SHP77 (cell line): Measurements from ENCODE around the gene ASXL1.
"Not testable (repeated sequence)": the region's sequence is repeated elsewhere in the genome, so short reads cannot be mapped to it uniquely, and the experiment has no call there.

Experiments used
- DNase-seq, 2 experiments: peaks; one replicate each; lab custom pipeline; 2025; lab: John Stamatoyannopoulos, UW

The ASXL1 gene

GRCh38 chr20:32454164-32455145 is 96.3 kb downstream of the ASXL1 start:
- no peak for DNase-seq

GRCh38 chr20:32455171-32455900 is 97.2 kb downstream of the ASXL1 start:
- no peak for DNase-seq

GRCh38 chr20:32455901-32456701 is 98.0 kb downstream of the ASXL1 start:
- no peak for DNase-seq

- peak in 1 of 2 experiments; percentile 28 for DNase-seq
These were observed 98.8 kb downstream of the ASXL1 start for GRCh38 chr20:32456869-32457478.

- DNase-seq: peak; percentile 57 to 79
These were observed 99.4 kb downstream of the ASXL1 start for GRCh38 chr20:32457479-32457986.

- DNase-seq: no peak
These were observed 100.1 kb downstream of the ASXL1 start for GRCh38 chr20:32458061-32458836.

GRCh38 chr20:32458837-32459220 is 100.7 kb downstream of the ASXL1 start:
- DNase-seq: no peak

GRCh38 chr20:32460231-32460630 is 102.1 kb downstream of the ASXL1 start:
- no peak for DNase-seq

GRCh38 chr20:32460683-32461320 is 102.7 kb downstream of the ASXL1 start:
- no peak for DNase-seq

- no peak for DNase-seq
These were observed 103.9 kb downstream of the ASXL1 start for GRCh38 chr20:32461836-32462600.

- DNase-seq: no peak
These were observed 104.9 kb downstream of the ASXL1 start for GRCh38 chr20:32462900-32463641.

- no peak for DNase-seq
These were observed 105.7 kb downstream of the ASXL1 start for GRCh38 chr20:32463642-32464400.

GRCh38 chr20:32464401-32465091 is 106.4 kb downstream of the ASXL1 start:
- DNase-seq: no peak

- DNase-seq: no peak
These were observed 107.2 kb downstream of the ASXL1 start for GRCh38 chr20:32465092-32465900.

- not testable (repeated sequence) for DNase-seq
These were observed 108.0 kb downstream of the ASXL1 start for GRCh38 chr20:32465901-32466675.
